NK-92 (cell line): ENCODE results near the gene PLPP4.

Experiments
- DNase-seq: peaks from one replicate; lab custom pipeline; 2025; ENCODE audit not compliant: unreplicated experiment; lab: John Stamatoyannopoulos, UW

PLPP4 gene

GRCh38 chr10:120456626-120457430, at the start of gene PLPP4:
Gene PLPP4, plus strand, starts transcription at chr10:120457227. Its CDS starts 79 bp downstream, at chr10:120457306.
- no peak for DNase-seq

GRCh38 chr10:120409816-120410215, 47.2 kb upstream of the PLPP4 start:
- DNase-seq = no peak

- no peak for DNase-seq
Observed at GRCh38 chr10:120414946-120415345, 42.1 kb upstream of the PLPP4 start.

GRCh38 chr10:120415709-120416330, 41.2 kb upstream of the PLPP4 start:
- no peak for DNase-seq

GRCh38 chr10:120420421-120420820, 36.6 kb upstream of the PLPP4 start:
- no peak for DNase-seq

GRCh38 chr10:120421250-120421649, 35.8 kb upstream of the PLPP4 start:
- DNase-seq = no peak

- no peak for DNase-seq
Observed at GRCh38 chr10:120422457-120422856, 34.6 kb upstream of the PLPP4 start.

GRCh38 chr10:120423431-120424197, 33.4 kb upstream of the PLPP4 start:
- no peak for DNase-seq

- no peak for DNase-seq
Observed at GRCh38 chr10:120424198-120424464, 32.9 kb upstream of the PLPP4 start.

- DNase-seq = no peak
Observed at GRCh38 chr10:120426306-120426705, 30.7 kb upstream of the PLPP4 start.

GRCh38 chr10:120428754-120429153, 28.3 kb upstream of the PLPP4 start:
- no peak for DNase-seq

GRCh38 chr10:120429395-120429794, 27.6 kb upstream of the PLPP4 start:
- no peak for DNase-seq

- no peak for DNase-seq
Observed at GRCh38 chr10:120431251-120431651, 25.8 kb upstream of the PLPP4 start.

GRCh38 chr10:120432209-120432608, 24.8 kb upstream of the PLPP4 start:
- DNase-seq = no peak

- DNase-seq = no peak
Observed at GRCh38 chr10:120433141-120433540, 23.9 kb upstream of the PLPP4 start.

- DNase-seq = no peak
Observed at GRCh38 chr10:120436439-120437112, 20.5 kb upstream of the PLPP4 start.

GRCh38 chr10:120437541-120437940, 19.5 kb upstream of the PLPP4 start:
- no peak for DNase-seq

GRCh38 chr10:120451968-120452367, 5.1 kb upstream of the PLPP4 start:
- DNase-seq = no peak

GRCh38 chr10:120453319-120453718, 3.7 kb upstream of the PLPP4 start:
- DNase-seq = no peak

- DNase-seq = no peak
Observed at GRCh38 chr10:120453886-120454285, 3.1 kb upstream of the PLPP4 start.

GRCh38 chr10:120455004-120455403, 2.0 kb upstream of the PLPP4 start:
- no peak for DNase-seq

GRCh38 chr10:120455606-120456005, 1.4 kb upstream of the PLPP4 start:
- no peak for DNase-seq
